ENCODE data around the gene MGAT4B.

GRCh38 chr5:179832039-179832745 is 25.5 kb upstream of the MGAT4B start:
- TF ChIP-seq CTCF (IDR thresholded peaks at IDR 0.05 in 4 of 5, conservative IDR thresholded peaks at IDR 0.05 in 1 of 5) (no peak), POLR2A (IDR thresholded peaks at IDR 0.05) (no peak)

All from gastrocnemius medialis (tissue), 4 donors.